H9 (cell line): ENCODE results near the gene ANKFY1. TPM values are rescaled to one million over a fixed set of nuclear protein-coding genes. Genes with fewer than 3 reads are reported as not detected.

Experiments used
- DNase-seq: peaks from one replicate; pipeline ENCODE4 v3.0.0-alpha.2; 2017
- H2AFZ ChIP-seq: one replicate; pipeline ENCODE4 v1.6.1; 2013; ENCODE audit warnings: mild to moderate bottlenecking, low read length, control low read depth, moderate library complexity
- H2AK5ac ChIP-seq: 2 replicates; pipeline ENCODE4 v1.6.1; 2013; ENCODE audit warnings: low read length, control low read depth, mixed read lengths; ENCODE audit not compliant: insufficient read length
- H2BK120ac ChIP-seq: one replicate; pipeline ENCODE4 v1.6.1; 2013; ENCODE audit warnings: low read depth, mild to moderate bottlenecking, low read length, control low read depth, inconsistent platforms; ENCODE audit not compliant: poor library complexity, severe bottlenecking
- H2BK12ac ChIP-seq: 2 replicates; pipeline ENCODE4 v1.6.1; 2013; ENCODE audit warnings: low read length, control low read depth, mixed read lengths, low read depth; ENCODE audit not compliant: insufficient read length
- H2BK15ac ChIP-seq: 2 replicates; pipeline ENCODE4 v1.6.1; 2013; ENCODE audit warnings: low read depth, low read length, control low read depth
- H2BK20ac ChIP-seq: one replicate; pipeline ENCODE4 v1.6.1; 2013; ENCODE audit warnings: low read depth, mild to moderate bottlenecking, low read length, control low read depth, inconsistent platforms; ENCODE audit not compliant: poor library complexity, severe bottlenecking
- H2BK5ac ChIP-seq: 2 replicates; pipeline ENCODE4 v1.6.1; 2013; ENCODE audit warnings: low read length, control low read depth, mixed read lengths; ENCODE audit not compliant: insufficient read length
- H3K14ac ChIP-seq: 2 replicates; pipeline ENCODE4 v1.6.1; 2013; ENCODE audit warnings: low read length, control low read depth; ENCODE audit not compliant: insufficient read depth
- H3K18ac ChIP-seq: 2 replicates; pipeline ENCODE4 v1.6.1; 2013; ENCODE audit warnings: low read depth, mild to moderate bottlenecking, mixed read lengths, low read length, control low read depth; ENCODE audit not compliant: insufficient read length
- H3K23ac ChIP-seq: 2 replicates; pipeline ENCODE4 v1.6.1; 2013; ENCODE audit warnings: low read length, control low read depth, mixed read lengths, low read depth; ENCODE audit not compliant: insufficient read length
- H3K23me2 ChIP-seq: 2 replicates; pipeline ENCODE4 v1.6.1; 2013; ENCODE audit warnings: low read depth, mild to moderate bottlenecking, mixed read lengths, low read length, control low read depth; ENCODE audit not compliant: insufficient read length, poor library complexity, severe bottlenecking
- H3K27ac ChIP-seq: 2 replicates; pipeline ENCODE4 v1.5.1; 2013; ENCODE audit warnings: low read length, control low read depth, mixed read lengths, low read depth; ENCODE audit not compliant: insufficient read length
- H3K27me3 ChIP-seq: 2 replicates; pipeline ENCODE4 v1.6.1; 2013; ENCODE audit warnings: low read length, control low read depth, inconsistent platforms; ENCODE audit not compliant: insufficient read depth
- H3K4ac ChIP-seq: 2 replicates; pipeline ENCODE4 v1.6.1; 2013; ENCODE audit warnings: low read depth, mild to moderate bottlenecking, control low read depth, inconsistent platforms, low read length, moderate library complexity
- H3K4me1 ChIP-seq: 2 replicates; pipeline ENCODE4 v1.6.1; 2013; ENCODE audit warnings: low read length, control low read depth, inconsistent platforms; ENCODE audit not compliant: insufficient read depth
- H3K4me2 ChIP-seq: 2 replicates; pipeline ENCODE4 v1.6.1; 2013; ENCODE audit warnings: low read length, control low read depth, mixed read lengths; ENCODE audit not compliant: insufficient read length, insufficient read depth
- H3K56ac ChIP-seq: 2 replicates; pipeline ENCODE4 v1.6.1; 2013; ENCODE audit warnings: low read depth, mild to moderate bottlenecking, mixed read lengths, low read length, control low read depth; ENCODE audit not compliant: insufficient read length
- H3K79me1 ChIP-seq: 2 replicates; pipeline ENCODE4 v1.6.1; 2013; ENCODE audit warnings: low read depth, mild to moderate bottlenecking, moderate library complexity, low read length, control low read depth, inconsistent platforms; ENCODE audit not compliant: insufficient read depth, poor library complexity, severe bottlenecking
- H3K79me2 ChIP-seq: 2 replicates; pipeline ENCODE4 v1.6.1; 2013; ENCODE audit warnings: low read length, control low read depth, inconsistent platforms; ENCODE audit not compliant: insufficient read depth
- H3K9ac ChIP-seq: 2 replicates; pipeline ENCODE4 v1.6.1; 2013; ENCODE audit warnings: low read length, control low read depth, mixed read lengths; ENCODE audit not compliant: insufficient read length; ENCODE audit errors: extremely low read depth
- H3K9me3 ChIP-seq: one replicate; pipeline ENCODE4 v1.6.1; 2013; ENCODE audit warnings: low read depth, low read length, inconsistent platforms; ENCODE audit not compliant: control insufficient read depth
- H3T11ph ChIP-seq: one replicate; pipeline ENCODE4 v1.6.1; 2013; ENCODE audit warnings: mild to moderate bottlenecking, low read length, control low read depth, inconsistent platforms
- H4K20me1 ChIP-seq: one replicate; pipeline ENCODE4 v1.6.1; 2013; ENCODE audit not compliant: control insufficient read depth, insufficient read length, insufficient read depth
- H4K5ac ChIP-seq: 2 replicates; pipeline ENCODE4 v1.6.1; 2013; ENCODE audit warnings: low read depth, mild to moderate bottlenecking, mixed read lengths, low read length, control low read depth; ENCODE audit not compliant: insufficient read length
- H4K8ac ChIP-seq: replicated peaks from 2 replicates; pipeline ENCODE4 v1.6.1; 2013; ENCODE audit warnings: low read length, control low read depth, mixed read lengths, low read depth; ENCODE audit not compliant: insufficient read length
- H4K91ac ChIP-seq: 2 replicates; pipeline ENCODE4 v1.6.1; 2013; ENCODE audit warnings: low read depth, mild to moderate bottlenecking, moderate library complexity, mixed read lengths, low read length, control low read depth; ENCODE audit not compliant: insufficient read length
- H3K27ac Mint-ChIP-seq, 3 experiments: 2 replicates in 2 of 3; 3 replicates in 1 of 3; pipeline ENCODE4 v1.8.0; 2020 to 2021; ENCODE audit warnings: mixed read lengths in 3 of 3, mild to moderate bottlenecking in 1 of 3, moderate library complexity in 1 of 3
- H3K27me3 Mint-ChIP-seq: 2 replicates; pipeline ENCODE4 v1.8.0; 2021; ENCODE audit warnings: low read depth, mild to moderate bottlenecking, moderate library complexity, mixed read lengths
- H3K36me3 Mint-ChIP-seq, 3 experiments: 2 replicates in 2 of 3; 3 replicates in 1 of 3; pipeline ENCODE4 v1.8.0; 2020 to 2021; ENCODE audit warnings: low read depth in 3 of 3, mixed read lengths in 3 of 3; ENCODE audit not compliant: insufficient read depth in 1 of 3
- H3K4me1 Mint-ChIP-seq, 2 experiments: 2 replicates each; pipeline ENCODE4 v1.8.0; 2020; ENCODE audit warnings: mixed read lengths in 2 of 2
- H3K4me3 Mint-ChIP-seq, 2 experiments: 2 replicates in 1 of 2; 3 replicates in 1 of 2; pipeline ENCODE4 v1.8.0; 2020 to 2021; ENCODE audit warnings: mild to moderate bottlenecking in 2 of 2, mixed read lengths in 2 of 2, moderate library complexity in 1 of 2
- H3K9me3 Mint-ChIP-seq, 2 experiments: 2 replicates in 1 of 2; 3 replicates in 1 of 2; pipeline ENCODE4 v1.8.0; 2020; ENCODE audit warnings: mild to moderate bottlenecking in 2 of 2, mixed read lengths in 2 of 2, moderate library complexity in 1 of 2
- WGBS: extraction: QIAGEN DNeasy Blood & Tissue Kit; methylation state at CpG from one replicate; pipeline ENCODE4 v1.1.7; 2013; ENCODE audit warnings: missing lambda C conversion rate, low lambda C conversion rate, mixed read lengths; ENCODE audit not compliant: insufficient read length; ENCODE audit errors: extremely low coverage; 5-methylcytosine and 5-hydroxymethylcytosine counted together
- total RNA-seq: library from RNA; stranded (reverse); gene quantifications from 2 replicates; pipeline ENCODE4 v1.2.1, GENCODE V29; 2021
- TF ChIP-seq, protein P1 (sequence below): fragments of 200-600 bp; sonication (generic); conservative IDR thresholded peaks from 3 replicates; pipeline ENCODE4 v1.8.0; 2021; ENCODE audit warnings: antibody characterized with exemption, mild to moderate bottlenecking

ANKFY1 gene
- total RNA-seq, 1 experiment from 2014 or later, result 51.9 TPM

- Histone ChIP-seq H2BK120ac (no peak overlapping the region), H3K9ac (peak overlapping the region; percentile 88), H3K79me2 (peaks cover 22% of the 10 kb centered on the region; the same call in 1 of the 2 replicates), H2BK20ac (no peak overlapping the region), H3K79me1 (peaks cover 6% of the 10 kb centered on the region), H3K27ac (no peak overlapping the region), H3T11ph (no peak overlapping the region), H3K27me3 (no peaks in the 10 kb centered on the region), H3K4me2 (peak overlapping the region; percentile 96), H3K23me2 (peaks cover 10% of the 10 kb centered on the region), H3K14ac (no peak overlapping the region; the same call in 1 of the 2 replicates), H3K56ac (no peak overlapping the region), H3K4ac (no peak overlapping the region), H2BK5ac (no peak overlapping the region), H2BK15ac (no peak overlapping the region), H3K4me1 (no peaks in the 10 kb centered on the region; the same call in 1 of the 2 replicates), H4K8ac (no peak overlapping the region), H4K20me1 (no peaks in the 10 kb centered on the region), H2BK12ac (no peak overlapping the region), H3K23ac (peak overlapping the region; percentile 19), H2AK5ac (no peak overlapping the region), H4K5ac (no peak overlapping the region), H2AFZ (no peak overlapping the region), H3K9me3 (no peaks in the 10 kb centered on the region), H3K18ac (no peak overlapping the region), H4K91ac (no peak overlapping the region)
- Mint-ChIP-seq H3K9me3 (peaks cover 9 to 16% of the 10 kb centered on the region in 2 experiments), H3K4me3 (peak overlapping the region; percentile 81 to 87), H3K27me3 (no peaks in the 10 kb centered on the region), H3K36me3 (peaks cover 19 to 33% (median 27%) of the 10 kb centered on the region in 3 experiments), H3K4me1 (peaks cover 34 to 38% of the 10 kb centered on the region in 2 experiments), H3K27ac (no peak overlapping the region; a peak in 2 of 7 replicates)
- TF ChIP-seq, protein P1, sequence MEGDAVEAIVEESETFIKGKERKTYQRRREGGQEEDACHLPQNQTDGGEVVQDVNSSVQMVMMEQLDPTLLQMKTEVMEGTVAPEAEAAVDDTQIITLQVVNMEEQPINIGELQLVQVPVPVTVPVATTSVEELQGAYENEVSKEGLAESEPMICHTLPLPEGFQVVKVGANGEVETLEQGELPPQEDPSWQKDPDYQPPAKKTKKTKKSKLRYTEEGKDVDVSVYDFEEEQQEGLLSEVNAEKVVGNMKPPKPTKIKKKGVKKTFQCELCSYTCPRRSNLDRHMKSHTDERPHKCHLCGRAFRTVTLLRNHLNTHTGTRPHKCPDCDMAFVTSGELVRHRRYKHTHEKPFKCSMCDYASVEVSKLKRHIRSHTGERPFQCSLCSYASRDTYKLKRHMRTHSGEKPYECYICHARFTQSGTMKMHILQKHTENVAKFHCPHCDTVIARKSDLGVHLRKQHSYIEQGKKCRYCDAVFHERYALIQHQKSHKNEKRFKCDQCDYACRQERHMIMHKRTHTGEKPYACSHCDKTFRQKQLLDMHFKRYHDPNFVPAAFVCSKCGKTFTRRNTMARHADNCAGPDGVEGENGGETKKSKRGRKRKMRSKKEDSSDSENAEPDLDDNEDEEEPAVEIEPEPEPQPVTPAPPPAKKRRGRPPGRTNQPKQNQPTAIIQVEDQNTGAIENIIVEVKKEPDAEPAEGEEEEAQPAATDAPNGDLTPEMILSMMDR, result no peak
- WGBS, result no CpG with 5 or more reads among the region's 8 CpGs
- no peak for DNase-seq
Observed at GRCh38 chr17:4262703-4263102, 1.1 kb downstream of the ANKFY1 start.
